Mesothelial cell of epicardium (in vitro differentiated cells): ENCODE measurements around the gene RIIAD1. TPM values are rescaled to one million over a fixed set of nuclear protein-coding genes. Genes with fewer than 3 reads are reported as not detected.

Experiments used
- DNase-seq, 2 experiments: peaks; one replicate each; pipeline ENCODE4 v3.0.0; 2021; ENCODE audit warnings: low spot score in 2 of 2; ENCODE audit not compliant: unreplicated experiment in 2 of 2
- H3K27ac Mint-ChIP-seq: 2 replicates; pipeline ENCODE4 v1.8.0; 2021; ENCODE audit warnings: mixed read lengths
- H3K27me3 Mint-ChIP-seq: 2 replicates; pipeline ENCODE4 v1.8.0; 2021; ENCODE audit warnings: low read depth, mixed read lengths
- H3K36me3 Mint-ChIP-seq: 2 replicates; pipeline ENCODE4 v1.8.0; 2021; ENCODE audit warnings: mixed read lengths
- H3K4me1 Mint-ChIP-seq: 2 replicates; pipeline ENCODE4 v1.8.0; 2021; ENCODE audit warnings: mixed read lengths
- H3K4me3 Mint-ChIP-seq: 2 replicates; pipeline ENCODE4 v1.8.0; 2021; ENCODE audit warnings: mild to moderate bottlenecking, moderate library complexity, mixed read lengths
- H3K9me3 Mint-ChIP-seq: 2 replicates; pipeline ENCODE4 v1.8.0; 2021; ENCODE audit warnings: mixed read lengths
- total RNA-seq: library from RNA; stranded (reverse); gene quantifications from 3 replicates; pipeline ENCODE4 v1.2.1, GENCODE V29; 2021
- TF ChIP-seq, protein P1 (sequence below): fragments of 200-600 bp; sonication (generic); IDR thresholded peaks from one replicate; pipeline ENCODE4 v1.5.0; 2021; ENCODE audit warnings: antibody characterized with exemption; ENCODE audit not compliant: unreplicated experiment

The RIIAD1 gene
- total RNA-seq, 1 donor from 2014 or later = not detected

DNA sequence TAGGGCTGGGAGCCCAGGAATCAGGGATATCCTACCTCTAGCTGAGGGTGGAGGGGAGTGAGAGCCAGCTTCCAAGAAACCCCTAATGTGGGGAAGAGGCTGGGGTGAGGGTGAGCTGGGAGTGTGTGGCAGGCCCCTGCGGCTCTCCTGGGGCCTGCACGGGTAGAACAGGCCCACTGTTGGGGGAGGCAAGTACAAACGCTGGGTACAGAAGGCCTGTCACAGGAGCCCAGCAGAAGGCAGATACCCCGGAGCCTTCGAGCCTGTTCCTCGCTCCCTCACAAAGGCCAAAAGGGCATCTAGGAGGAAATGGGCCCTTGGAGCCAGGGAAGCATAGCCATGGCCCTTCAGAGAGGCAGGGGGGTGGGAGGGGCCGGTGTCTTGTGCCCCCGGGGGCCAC lies 18.4 kb upstream of the RIIAD1 start:
- TF ChIP-seq, protein P1, sequence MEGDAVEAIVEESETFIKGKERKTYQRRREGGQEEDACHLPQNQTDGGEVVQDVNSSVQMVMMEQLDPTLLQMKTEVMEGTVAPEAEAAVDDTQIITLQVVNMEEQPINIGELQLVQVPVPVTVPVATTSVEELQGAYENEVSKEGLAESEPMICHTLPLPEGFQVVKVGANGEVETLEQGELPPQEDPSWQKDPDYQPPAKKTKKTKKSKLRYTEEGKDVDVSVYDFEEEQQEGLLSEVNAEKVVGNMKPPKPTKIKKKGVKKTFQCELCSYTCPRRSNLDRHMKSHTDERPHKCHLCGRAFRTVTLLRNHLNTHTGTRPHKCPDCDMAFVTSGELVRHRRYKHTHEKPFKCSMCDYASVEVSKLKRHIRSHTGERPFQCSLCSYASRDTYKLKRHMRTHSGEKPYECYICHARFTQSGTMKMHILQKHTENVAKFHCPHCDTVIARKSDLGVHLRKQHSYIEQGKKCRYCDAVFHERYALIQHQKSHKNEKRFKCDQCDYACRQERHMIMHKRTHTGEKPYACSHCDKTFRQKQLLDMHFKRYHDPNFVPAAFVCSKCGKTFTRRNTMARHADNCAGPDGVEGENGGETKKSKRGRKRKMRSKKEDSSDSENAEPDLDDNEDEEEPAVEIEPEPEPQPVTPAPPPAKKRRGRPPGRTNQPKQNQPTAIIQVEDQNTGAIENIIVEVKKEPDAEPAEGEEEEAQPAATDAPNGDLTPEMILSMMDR = no peak
- no peak for DNase-seq
- H3K9me3 Mint-ChIP-seq = no peaks in the 10 kb centered on the region
- no peak overlapping the region for H3K4me3 Mint-ChIP-seq
- peaks cover 21% of the 10 kb centered on the region for H3K36me3 Mint-ChIP-seq
- H3K4me1 Mint-ChIP-seq = no peaks in the 10 kb centered on the region
- H3K27me3 Mint-ChIP-seq = no peaks in the 10 kb centered on the region
- peak overlapping the region; percentile 30 for H3K27ac Mint-ChIP-seq

DNA sequence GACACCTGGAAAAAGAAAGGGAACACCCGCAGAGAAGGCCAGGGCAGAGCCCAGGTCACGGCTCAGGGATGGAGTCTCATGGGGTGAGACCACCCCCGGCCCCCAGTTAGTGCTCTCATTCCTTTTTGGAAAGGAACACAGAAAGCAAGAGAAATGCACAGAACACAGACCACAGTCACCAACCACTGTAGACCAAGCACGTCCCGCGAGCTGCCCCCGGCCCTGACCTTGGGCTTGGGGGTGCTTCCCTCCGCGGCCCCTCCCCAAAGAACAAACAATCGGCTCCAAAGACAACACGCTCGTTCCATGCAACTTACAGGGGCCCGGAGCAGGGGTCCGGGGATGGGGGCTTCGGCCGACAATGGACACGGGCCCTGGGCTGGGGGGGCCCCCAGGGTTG lies 17.5 kb upstream of the RIIAD1 start:
- Mint-ChIP-seq H3K9me3 (no peaks in the 10 kb centered on the region), H3K27me3 (no peaks in the 10 kb centered on the region), H3K27ac (no peak overlapping the region), H3K36me3 (peaks cover 21% of the 10 kb centered on the region), H3K4me1 (no peaks in the 10 kb centered on the region), H3K4me3 (no peak overlapping the region)
- no peak for DNase-seq
- TF ChIP-seq, protein P1 = no peak

DNA sequence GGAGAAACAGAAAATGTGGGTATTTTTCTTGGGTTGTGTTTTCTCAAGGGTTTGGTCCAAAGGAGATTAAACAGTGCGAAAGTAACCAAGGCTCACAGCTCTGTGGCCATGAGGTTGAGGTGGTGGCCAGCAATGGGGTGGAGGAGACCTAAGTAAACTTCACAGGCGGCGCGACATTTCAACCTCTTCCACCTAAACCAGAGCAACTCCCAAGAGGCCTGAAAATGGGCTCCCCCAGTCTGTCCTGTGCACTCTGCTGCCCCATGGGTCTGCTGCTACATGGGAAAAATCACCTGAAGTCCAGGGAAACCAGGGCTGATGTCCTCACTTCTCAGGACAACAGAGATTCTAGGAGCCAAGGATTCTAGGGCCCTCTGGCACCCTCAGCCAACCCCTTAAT lies 17.1 kb upstream of the RIIAD1 start:
- no peak for DNase-seq
- H3K36me3 Mint-ChIP-seq = peaks cover 18% of the 10 kb centered on the region
- H3K9me3 Mint-ChIP-seq = no peaks in the 10 kb centered on the region
- no peaks in the 10 kb centered on the region for H3K27me3 Mint-ChIP-seq
- H3K4me1 Mint-ChIP-seq = no peaks in the 10 kb centered on the region
- TF ChIP-seq, protein P1 = no peak
- H3K27ac Mint-ChIP-seq = no peak overlapping the region
- no peak overlapping the region for H3K4me3 Mint-ChIP-seq

DNA sequence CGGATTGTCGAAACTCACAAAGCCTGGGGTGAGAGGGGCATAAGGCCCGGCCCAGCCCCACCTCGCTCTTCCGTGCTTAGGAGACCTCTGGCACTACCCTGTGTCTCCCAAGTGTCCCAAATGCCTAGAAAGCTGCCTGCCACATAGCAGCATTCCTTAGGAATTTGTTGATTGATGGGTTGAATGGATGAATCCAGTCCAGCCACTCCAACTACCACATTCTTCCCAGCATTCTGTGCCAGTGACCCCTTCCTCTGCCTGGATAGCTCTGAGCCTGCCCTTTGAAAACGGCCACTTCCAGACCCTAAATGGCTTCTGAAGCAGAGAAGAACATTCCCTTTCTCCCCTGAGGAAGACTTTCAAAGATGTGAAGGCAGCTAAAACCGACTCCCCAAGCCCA lies 16.2 kb upstream of the RIIAD1 start:
- Mint-ChIP-seq H3K27ac (no peak overlapping the region), H3K9me3 (no peaks in the 10 kb centered on the region), H3K27me3 (no peaks in the 10 kb centered on the region), H3K36me3 (peaks cover 10% of the 10 kb centered on the region), H3K4me1 (no peaks in the 10 kb centered on the region), H3K4me3 (no peak overlapping the region)
- TF ChIP-seq, protein P1 = no peak
- DNase-seq = no peak

DNA sequence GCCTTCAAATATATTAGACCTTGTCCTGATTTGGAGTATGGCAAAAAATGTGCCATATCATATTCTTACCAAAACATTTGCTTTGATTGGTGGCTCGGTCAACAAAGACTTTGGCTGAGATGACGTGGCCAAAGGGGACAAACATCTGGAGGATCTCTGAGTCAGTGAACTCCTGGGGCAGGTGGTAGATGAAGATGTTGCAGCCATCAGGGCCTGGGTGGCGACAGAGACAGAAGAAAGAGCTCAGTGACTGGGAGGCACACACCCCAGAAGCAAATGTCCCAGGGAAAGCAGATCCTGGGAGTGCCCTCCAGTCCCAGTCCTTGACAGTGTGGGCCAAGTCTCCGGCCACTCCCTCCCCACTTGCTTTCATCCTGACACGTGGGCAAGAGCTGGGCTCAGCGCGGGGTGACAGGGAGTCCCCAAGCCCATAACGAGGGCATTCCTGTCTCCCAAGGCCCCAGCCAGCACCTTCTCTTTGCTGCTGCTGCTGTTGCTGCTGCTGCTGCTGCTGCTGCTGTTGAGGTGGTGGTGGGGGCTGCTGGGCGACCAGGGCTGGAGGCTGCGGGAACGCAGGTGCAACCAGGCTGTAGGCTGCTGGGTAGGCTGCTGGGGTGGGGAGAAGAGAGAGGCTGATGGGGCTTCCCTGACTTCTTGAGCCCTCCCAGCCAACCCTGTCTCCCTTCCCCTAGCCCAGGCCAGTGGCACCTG lies 15.4 kb upstream of the RIIAD1 start:
- Mint-ChIP-seq H3K4me3 (no peak overlapping the region), H3K4me1 (no peaks in the 10 kb centered on the region)
- TF ChIP-seq, protein P1 = no peak

More for the DNA sequence above, 15.4 kb upstream of the RIIAD1 start:
- Mint-ChIP-seq H3K27ac (no peak overlapping the region), H3K36me3 (peaks cover 2% of the 10 kb centered on the region), H3K27me3 (no peaks in the 10 kb centered on the region), H3K9me3 (no peaks in the 10 kb centered on the region)
- no peak for DNase-seq
